ENCODE measurements around the gene CAMKK1.

- no peak for TF ChIP-seq CTCF (conservative IDR thresholded peaks at IDR 0.05; ENCODE audit: low read depth, low read length)
- no peak for TF ChIP-seq EZH2 (IDR thresholded peaks at IDR 0.05; ENCODE audit: low read length, unreplicated experiment)
- TF ChIP-seq EZH2phosphoT487 (IDR thresholded peaks at IDR 0.05; ENCODE audit: borderline replicate concordance, low read length) = no peak
Observed at GRCh38 chr17:3928406-3928805, 35.6 kb upstream of the CAMKK1 start.

All from PC-3 (cell line).